Ishikawa (cell line): ENCODE data around the gene NECTIN2.

Source experiments
- CEBPB ChIP-seq: IDR thresholded peaks from 2 replicates; pipeline ENCODE4 v1.6.1; 2012
- CREB1 ChIP-seq: IDR thresholded peaks from 2 replicates; pipeline ENCODE4 v1.6.1; 2012; ENCODE audit warnings: low read depth
- EGR1 ChIP-seq: IDR thresholded peaks from 2 replicates; pipeline ENCODE4 v1.6.1; 2012
- EP300 ChIP-seq: IDR thresholded peaks from 2 replicates; pipeline ENCODE4 v1.6.1; 2012; ENCODE audit warnings: borderline replicate concordance
- FOXM1 ChIP-seq: IDR thresholded peaks from 2 replicates; pipeline ENCODE4 v1.6.1; 2012; ENCODE audit warnings: low read depth, borderline replicate concordance
- NFIC ChIP-seq: IDR thresholded peaks from 2 replicates; pipeline ENCODE4 v1.6.1; 2012
- RAD21 ChIP-seq: IDR thresholded peaks from 2 replicates; pipeline ENCODE4 v1.6.1; 2012; ENCODE audit warnings: low read depth
- TAF1 ChIP-seq: IDR thresholded peaks from 2 replicates; pipeline ENCODE4 v1.6.1; 2012; ENCODE audit warnings: low read depth, mild to moderate bottlenecking
- TCF12 ChIP-seq: IDR thresholded peaks from 2 replicates; pipeline ENCODE4 v1.6.1; 2012; ENCODE audit warnings: low read depth
- TEAD4 ChIP-seq: IDR thresholded peaks from 2 replicates; pipeline ENCODE4 v1.6.1; 2012
- YY1 ChIP-seq: IDR thresholded peaks from 2 replicates; pipeline ENCODE4 v1.6.1; 2012; ENCODE audit warnings: low read depth
- ZBTB7A ChIP-seq: IDR thresholded peaks from 2 replicates; pipeline ENCODE4 v1.6.1; 2012; ENCODE audit warnings: low read depth
- TF ChIP-seq, protein P1 (sequence below): IDR thresholded peaks from 2 replicates; pipeline ENCODE4 v1.6.1; 2012
- TF ChIP-seq, protein P2 (sequence below): IDR thresholded peaks from 2 replicates; pipeline ENCODE4 v1.6.1; 2012; ENCODE audit warnings: low read depth, mild to moderate bottlenecking
- TF ChIP-seq, protein P3 (sequence below): IDR thresholded peaks from 2 replicates; pipeline ENCODE4 v1.6.1; 2012

The NECTIN2 gene

DNA sequence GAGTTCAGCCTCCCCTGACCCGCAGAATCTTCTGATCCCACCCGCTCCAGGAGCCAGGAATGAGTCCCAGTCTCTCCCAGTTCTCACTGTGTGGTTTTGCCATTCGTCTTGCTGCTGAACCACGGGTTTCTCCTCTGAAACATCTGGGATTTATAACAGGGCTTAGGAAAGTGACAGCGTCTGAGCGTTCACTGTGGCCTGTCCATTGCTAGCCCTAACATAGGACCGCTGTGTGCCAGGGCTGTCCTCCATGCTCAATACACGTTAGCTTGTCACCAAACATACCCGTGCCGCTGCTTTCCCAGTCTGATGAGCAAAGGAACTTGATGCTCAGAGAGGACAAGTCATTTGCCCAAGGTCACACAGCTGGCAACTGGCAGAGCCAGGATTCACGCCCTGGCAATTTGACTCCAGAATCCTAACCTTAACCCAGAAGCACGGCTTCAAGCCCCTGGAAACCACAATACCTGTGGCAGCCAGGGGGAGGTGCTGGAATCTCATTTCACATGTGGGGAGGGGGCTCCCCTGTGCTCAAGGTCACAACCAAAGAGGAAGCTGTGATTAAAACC lies 58.4 kb downstream of the NECTIN2 start:
- no peak for TF ChIP-seq RAD21
- TF ChIP-seq FOXM1, result no peak
- no peak for TF ChIP-seq CREB1
- no peak for TF ChIP-seq TAF1
- TF ChIP-seq CEBPB, result no peak
- no peak; the same call in 1 of the 2 replicates for TF ChIP-seq ZBTB7A
- TF ChIP-seq, protein P1, sequence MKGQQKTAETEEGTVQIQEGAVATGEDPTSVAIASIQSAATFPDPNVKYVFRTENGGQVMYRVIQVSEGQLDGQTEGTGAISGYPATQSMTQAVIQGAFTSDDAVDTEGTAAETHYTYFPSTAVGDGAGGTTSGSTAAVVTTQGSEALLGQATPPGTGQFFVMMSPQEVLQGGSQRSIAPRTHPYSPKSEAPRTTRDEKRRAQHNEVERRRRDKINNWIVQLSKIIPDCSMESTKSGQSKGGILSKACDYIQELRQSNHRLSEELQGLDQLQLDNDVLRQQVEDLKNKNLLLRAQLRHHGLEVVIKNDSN, result no peak
- no peak for TF ChIP-seq EP300
- TF ChIP-seq, protein P2, sequence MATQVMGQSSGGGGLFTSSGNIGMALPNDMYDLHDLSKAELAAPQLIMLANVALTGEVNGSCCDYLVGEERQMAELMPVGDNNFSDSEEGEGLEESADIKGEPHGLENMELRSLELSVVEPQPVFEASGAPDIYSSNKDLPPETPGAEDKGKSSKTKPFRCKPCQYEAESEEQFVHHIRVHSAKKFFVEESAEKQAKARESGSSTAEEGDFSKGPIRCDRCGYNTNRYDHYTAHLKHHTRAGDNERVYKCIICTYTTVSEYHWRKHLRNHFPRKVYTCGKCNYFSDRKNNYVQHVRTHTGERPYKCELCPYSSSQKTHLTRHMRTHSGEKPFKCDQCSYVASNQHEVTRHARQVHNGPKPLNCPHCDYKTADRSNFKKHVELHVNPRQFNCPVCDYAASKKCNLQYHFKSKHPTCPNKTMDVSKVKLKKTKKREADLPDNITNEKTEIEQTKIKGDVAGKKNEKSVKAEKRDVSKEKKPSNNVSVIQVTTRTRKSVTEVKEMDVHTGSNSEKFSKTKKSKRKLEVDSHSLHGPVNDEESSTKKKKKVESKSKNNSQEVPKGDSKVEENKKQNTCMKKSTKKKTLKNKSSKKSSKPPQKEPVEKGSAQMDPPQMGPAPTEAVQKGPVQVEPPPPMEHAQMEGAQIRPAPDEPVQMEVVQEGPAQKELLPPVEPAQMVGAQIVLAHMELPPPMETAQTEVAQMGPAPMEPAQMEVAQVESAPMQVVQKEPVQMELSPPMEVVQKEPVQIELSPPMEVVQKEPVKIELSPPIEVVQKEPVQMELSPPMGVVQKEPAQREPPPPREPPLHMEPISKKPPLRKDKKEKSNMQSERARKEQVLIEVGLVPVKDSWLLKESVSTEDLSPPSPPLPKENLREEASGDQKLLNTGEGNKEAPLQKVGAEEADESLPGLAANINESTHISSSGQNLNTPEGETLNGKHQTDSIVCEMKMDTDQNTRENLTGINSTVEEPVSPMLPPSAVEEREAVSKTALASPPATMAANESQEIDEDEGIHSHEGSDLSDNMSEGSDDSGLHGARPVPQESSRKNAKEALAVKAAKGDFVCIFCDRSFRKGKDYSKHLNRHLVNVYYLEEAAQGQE, result no peak
- TF ChIP-seq, protein P3, sequence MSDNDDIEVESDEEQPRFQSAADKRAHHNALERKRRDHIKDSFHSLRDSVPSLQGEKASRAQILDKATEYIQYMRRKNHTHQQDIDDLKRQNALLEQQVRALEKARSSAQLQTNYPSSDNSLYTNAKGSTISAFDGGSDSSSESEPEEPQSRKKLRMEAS, result no peak
- no peak for TF ChIP-seq NFIC
- no peak for TF ChIP-seq YY1
- no peak for TF ChIP-seq TEAD4
- no peak for TF ChIP-seq EGR1
- TF ChIP-seq TCF12, result no peak

DNA sequence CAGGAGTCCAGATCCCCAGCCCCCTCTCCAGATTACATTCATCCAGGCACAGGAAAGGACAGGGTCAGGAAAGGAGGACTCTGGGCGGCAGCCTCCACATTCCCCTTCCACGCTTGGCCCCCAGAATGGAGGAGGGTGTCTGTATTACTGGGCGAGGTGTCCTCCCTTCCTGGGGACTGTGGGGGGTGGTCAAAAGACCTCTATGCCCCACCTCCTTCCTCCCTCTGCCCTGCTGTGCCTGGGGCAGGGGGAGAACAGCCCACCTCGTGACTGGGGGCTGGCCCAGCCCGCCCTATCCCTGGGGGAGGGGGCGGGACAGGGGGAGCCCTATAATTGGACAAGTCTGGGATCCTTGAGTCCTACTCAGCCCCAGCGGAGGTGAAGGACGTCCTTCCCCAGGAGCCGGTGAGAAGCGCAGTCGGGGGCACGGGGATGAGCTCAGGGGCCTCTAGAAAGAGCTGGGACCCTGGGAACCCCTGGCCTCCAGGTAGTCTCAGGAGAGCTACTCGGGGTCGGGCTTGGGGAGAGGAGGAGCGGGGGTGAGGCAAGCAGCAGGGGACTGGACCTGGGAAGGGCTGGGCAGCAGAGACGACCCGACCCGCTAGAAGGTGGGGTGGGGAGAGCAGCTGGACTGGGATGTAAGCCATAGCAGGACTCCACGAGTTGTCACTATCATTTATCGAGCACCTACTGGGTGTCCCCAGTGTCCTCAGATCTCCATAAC lies 59.5 kb downstream of the NECTIN2 start, which contains the start of gene APOE:
TSS of gene APOE (plus strand) at position 360 of the 724 bp plus-strand sequence. CDS start 829 bp downstream, outside the sequence.
- no peak for TF ChIP-seq YY1
- TF ChIP-seq RAD21, result no peak
- no peak for TF ChIP-seq TCF12
- TF ChIP-seq ZBTB7A, result peak; percentile 83
- no peak for TF ChIP-seq FOXM1
- TF ChIP-seq CREB1, result no peak; the same call in 1 of the 2 replicates
- TF ChIP-seq TEAD4, result no peak
- no peak for TF ChIP-seq NFIC
- no peak for TF ChIP-seq EP300
- TF ChIP-seq, protein P2, result no peak
- TF ChIP-seq CEBPB, result no peak
- TF ChIP-seq, protein P1, result peak; percentile 54
- no peak for TF ChIP-seq EGR1

DNA sequence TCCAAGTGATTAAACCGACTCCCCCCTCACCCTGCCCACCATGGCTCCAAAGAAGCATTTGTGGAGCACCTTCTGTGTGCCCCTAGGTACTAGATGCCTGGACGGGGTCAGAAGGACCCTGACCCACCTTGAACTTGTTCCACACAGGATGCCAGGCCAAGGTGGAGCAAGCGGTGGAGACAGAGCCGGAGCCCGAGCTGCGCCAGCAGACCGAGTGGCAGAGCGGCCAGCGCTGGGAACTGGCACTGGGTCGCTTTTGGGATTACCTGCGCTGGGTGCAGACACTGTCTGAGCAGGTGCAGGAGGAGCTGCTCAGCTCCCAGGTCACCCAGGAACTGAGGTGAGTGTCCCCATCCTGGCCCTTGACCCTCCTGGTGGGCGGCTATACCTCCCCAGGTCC lies 61.5 kb downstream of the NECTIN2 start:
- TF ChIP-seq EGR1 (no peak), EP300 (no peak)
- TF ChIP-seq, protein P3, result no peak

DNA sequence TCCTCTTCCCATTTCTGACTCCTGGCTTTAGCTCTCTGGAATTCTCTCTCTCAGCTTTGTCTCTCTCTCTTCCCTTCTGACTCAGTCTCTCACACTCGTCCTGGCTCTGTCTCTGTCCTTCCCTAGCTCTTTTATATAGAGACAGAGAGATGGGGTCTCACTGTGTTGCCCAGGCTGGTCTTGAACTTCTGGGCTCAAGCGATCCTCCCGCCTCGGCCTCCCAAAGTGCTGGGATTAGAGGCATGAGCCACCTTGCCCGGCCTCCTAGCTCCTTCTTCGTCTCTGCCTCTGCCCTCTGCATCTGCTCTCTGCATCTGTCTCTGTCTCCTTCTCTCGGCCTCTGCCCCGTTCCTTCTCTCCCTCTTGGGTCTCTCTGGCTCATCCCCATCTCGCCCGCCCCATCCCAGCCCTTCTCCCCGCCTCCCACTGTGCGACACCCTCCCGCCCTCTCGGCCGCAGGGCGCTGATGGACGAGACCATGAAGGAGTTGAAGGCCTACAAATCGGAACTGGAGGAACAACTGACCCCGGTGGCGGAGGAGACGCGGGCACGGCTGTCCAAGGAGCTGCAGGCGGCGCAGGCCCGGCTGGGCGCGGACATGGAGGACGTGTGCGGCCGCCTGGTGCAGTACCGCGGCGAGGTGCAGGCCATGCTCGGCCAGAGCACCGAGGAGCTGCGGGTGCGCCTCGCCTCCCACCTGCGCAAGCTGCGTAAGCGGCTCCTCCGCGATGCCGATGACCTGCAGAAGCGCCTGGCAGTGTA lies 62.2 kb downstream of the NECTIN2 start:
- TF ChIP-seq YY1 (no peak), EGR1 (no peak), TCF12 (no peak), CEBPB (no peak), CREB1 (no peak), EP300 (no peak), TAF1 (no peak), ZBTB7A (no peak)
- TF ChIP-seq, protein P1, result no peak
- TF ChIP-seq, protein P2, result no peak
- TF ChIP-seq, protein P3, result no peak
